ENCODE measurements around the gene SIGLEC12.

- TF ChIP-seq CTCF (conservative IDR thresholded peaks at IDR 0.05) (no peak), ZFX (IDR thresholded peaks at IDR 0.05) (no peak)
These were observed 20.2 kb upstream of the SIGLEC12 start for GRCh38 chr19:51521781-51522180.

Measured in C4-2B (cell line).